Measurements from ENCODE around the gene SEMA3F. TPM values are rescaled to one million over a fixed set of nuclear protein-coding genes. Genes with fewer than 3 reads are reported as not detected.
A peak's percentile ranks its signal among the peaks of the same experiment; 100 is the strongest.

The SEMA3F gene
- total RNA-seq, 1 experiment from 2014 or later: 3.9 TPM

DNA sequence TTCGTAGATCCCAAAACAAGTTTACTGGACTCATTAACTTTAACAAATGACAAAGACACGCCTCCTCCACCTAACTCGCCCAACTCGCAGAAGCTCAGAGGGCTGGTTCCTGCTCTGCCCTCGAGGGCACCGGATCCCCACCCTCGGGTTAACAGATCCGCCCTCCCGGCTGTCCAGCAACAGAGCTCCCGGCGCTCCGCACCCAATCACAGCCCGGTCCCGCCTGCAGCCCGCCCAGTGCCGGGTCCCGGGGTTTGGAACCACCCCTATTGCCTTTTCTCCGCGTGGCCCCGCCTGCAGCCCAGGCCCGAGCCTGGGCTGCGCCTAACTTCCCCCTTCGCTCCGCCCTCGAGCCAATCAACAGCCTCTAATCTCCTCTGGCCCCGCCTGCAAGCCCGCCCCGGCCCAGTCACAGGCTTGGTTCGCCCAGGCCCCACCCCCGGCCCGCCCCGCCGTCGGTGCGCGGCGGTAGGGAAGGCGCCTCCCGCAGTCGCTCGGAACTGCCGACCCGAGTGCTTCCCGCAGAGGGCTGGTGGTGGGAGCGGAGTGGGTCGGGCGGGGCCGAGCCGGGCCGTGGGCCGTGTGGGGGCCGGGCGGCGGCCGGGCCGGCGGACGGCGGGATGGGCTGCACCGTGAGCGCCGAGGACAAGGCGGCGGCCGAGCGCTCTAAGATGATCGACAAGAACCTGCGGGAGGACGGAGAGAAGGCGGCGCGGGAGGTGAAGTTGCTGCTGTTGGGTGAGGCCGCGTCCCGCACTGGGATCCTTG, 80.8 kb downstream of the SEMA3F start, which contains the start of gene GNAI2:
Gene GNAI2, plus strand, starts transcription at position 489 of the 768 bp plus-strand sequence. Its CDS starts 132 bp downstream, at position 621.
- intact Hi-C loops (cut with micrococcal nuclease; ENCODE audit: unreplicated experiment): no loop called here
- ChIA-PET POLR2A (ENCODE audit: low non-redundant PET) (no interaction called here), CTCF (interaction anchor here (0.6 to 1.3 kb wide), 3 partner anchors 10 to 41 kb away, joined by 3 to 5 read pairs (median 4); no protein-coding TSS in a partner anchor)
- no peaks in the 10 kb centered on the region for H3K36me3 ChIP-seq (ENCODE audit: insufficient read depth, low read length, poor library complexity, severe bottlenecking)
- peak; percentile 95 for DNase-seq (ENCODE audit: low spot score)
- no TSS peak for BruUV-seq (replicated peaks)
- H3K27me3 ChIP-seq (replicated peaks; ENCODE audit: insufficient read depth, low read depth, low read length, poor library complexity): no peaks in the 10 kb centered on the region
- peaks cover 5% of the 10 kb centered on the region for H3K4me1 ChIP-seq (ENCODE audit: insufficient read depth, low read length, poor library complexity, severe bottlenecking)
- no peaks in the 10 kb centered on the region for H3K9me3 ChIP-seq (ENCODE audit: low read depth, low read length, poor library complexity, severe bottlenecking)
- TF ChIP-seq, protein P1, sequence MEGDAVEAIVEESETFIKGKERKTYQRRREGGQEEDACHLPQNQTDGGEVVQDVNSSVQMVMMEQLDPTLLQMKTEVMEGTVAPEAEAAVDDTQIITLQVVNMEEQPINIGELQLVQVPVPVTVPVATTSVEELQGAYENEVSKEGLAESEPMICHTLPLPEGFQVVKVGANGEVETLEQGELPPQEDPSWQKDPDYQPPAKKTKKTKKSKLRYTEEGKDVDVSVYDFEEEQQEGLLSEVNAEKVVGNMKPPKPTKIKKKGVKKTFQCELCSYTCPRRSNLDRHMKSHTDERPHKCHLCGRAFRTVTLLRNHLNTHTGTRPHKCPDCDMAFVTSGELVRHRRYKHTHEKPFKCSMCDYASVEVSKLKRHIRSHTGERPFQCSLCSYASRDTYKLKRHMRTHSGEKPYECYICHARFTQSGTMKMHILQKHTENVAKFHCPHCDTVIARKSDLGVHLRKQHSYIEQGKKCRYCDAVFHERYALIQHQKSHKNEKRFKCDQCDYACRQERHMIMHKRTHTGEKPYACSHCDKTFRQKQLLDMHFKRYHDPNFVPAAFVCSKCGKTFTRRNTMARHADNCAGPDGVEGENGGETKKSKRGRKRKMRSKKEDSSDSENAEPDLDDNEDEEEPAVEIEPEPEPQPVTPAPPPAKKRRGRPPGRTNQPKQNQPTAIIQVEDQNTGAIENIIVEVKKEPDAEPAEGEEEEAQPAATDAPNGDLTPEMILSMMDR (conservative IDR thresholded peaks at IDR 0.05; ENCODE audit: low read depth, low read length): no peak
- TF ChIP-seq EZH2 (IDR thresholded peaks at IDR 0.05; ENCODE audit: borderline replicate concordance, low read depth, low read length, poor library complexity, severe bottlenecking): no peak
- H3K27ac ChIP-seq (ENCODE audit: low read depth, low read length, poor library complexity, severe bottlenecking): peak within 1 kb of the TSS; percentile 77
- H3K4me3 ChIP-seq (ENCODE audit: low read depth, low read length, poor library complexity, severe bottlenecking): peak within 1 kb of the TSS; percentile 76

DNA sequence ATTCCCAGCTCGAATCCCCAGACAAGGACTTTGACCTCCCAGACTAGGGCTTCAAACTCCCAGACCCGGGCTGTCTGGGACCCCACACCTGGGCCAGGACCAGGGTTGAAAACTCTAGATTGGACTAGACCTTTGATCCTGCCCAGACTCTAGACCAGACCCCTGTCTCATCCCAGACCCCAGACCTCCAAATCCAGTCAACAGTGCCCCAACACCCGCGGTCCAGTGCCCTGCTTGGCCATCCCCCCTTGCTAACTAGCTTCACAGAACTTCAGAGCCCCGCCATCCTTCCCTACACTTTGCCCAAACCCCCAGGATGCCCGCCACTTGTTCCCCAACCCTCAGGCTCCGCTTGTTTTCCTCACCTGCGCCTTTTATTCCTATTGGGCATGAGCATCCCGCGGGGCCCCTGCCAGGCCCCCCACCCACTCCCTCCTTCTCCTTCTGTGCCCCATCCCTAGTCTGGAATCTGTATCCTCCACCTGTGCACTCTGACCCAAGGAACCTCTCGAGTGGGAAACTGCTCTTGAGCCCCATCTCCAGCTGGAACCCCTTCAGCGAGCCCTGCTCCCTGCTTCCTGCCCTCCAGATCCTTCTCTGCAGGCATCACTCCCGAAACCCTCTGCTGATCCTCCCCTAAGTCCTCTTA, 81.5 kb downstream of the SEMA3F start:
- intact Hi-C loops (cut with micrococcal nuclease; ENCODE audit: unreplicated experiment): no loop called here
- POLR2A ChIA-PET (ENCODE audit: low non-redundant PET): no interaction called here
- DNase-seq (ENCODE audit: low spot score): no peak
- Histone ChIP-seq H3K27ac (ENCODE audit: low read depth, low read length, poor library complexity, severe bottlenecking) (peak overlapping the region; percentile 77), H3K4me1 (ENCODE audit: insufficient read depth, low read length, poor library complexity, severe bottlenecking) (peaks cover 10% of the 10 kb centered on the region), H3K4me3 (ENCODE audit: low read depth, low read length, poor library complexity, severe bottlenecking) (peak overlapping the region; percentile 76), H3K9me3 (ENCODE audit: low read depth, low read length, poor library complexity, severe bottlenecking) (no peaks in the 10 kb centered on the region), H3K36me3 (ENCODE audit: insufficient read depth, low read length, poor library complexity, severe bottlenecking) (no peaks in the 10 kb centered on the region), H3K27me3 (replicated peaks; ENCODE audit: insufficient read depth, low read depth, low read length, poor library complexity) (no peaks in the 10 kb centered on the region)
- CTCF ChIA-PET: no interaction called here
- TF ChIP-seq EZH2 (IDR thresholded peaks at IDR 0.05; ENCODE audit: borderline replicate concordance, low read depth, low read length, poor library complexity, severe bottlenecking): no peak
- TF ChIP-seq, protein P1 (conservative IDR thresholded peaks at IDR 0.05; ENCODE audit: low read depth, low read length): no peak
- BruUV-seq (replicated peaks): no TSS peak

DNA sequence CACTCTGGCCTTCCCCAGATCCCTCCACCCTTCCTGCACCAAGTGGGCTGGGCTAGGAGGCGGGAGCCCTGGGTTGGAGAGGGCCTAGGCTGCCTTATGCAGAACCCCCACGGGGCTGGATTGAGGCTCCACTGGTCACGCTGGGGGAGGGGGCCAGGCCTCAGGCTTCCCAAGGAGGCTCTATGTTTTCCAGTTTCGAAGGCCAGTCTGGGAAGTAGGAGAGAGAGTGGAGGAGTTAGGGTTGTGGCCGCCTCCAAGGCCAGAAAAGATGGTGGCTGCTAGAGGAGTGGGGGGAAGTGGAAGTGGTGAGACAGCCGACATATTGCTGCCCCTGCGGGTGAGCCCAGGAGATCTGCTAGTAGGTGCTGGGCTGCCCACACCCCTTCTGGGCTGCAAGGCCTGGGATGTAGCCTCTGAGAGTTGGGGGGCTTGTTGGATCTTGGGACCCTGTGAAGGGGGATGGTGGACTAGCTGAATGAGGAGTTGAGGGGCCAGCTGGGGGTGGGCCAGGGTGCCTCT, 82.1 kb downstream of the SEMA3F start:
- peak; percentile 29 for DNase-seq (ENCODE audit: low spot score)
- no TSS peak for BruUV-seq (replicated peaks)
- intact Hi-C loops (cut with micrococcal nuclease; ENCODE audit: unreplicated experiment): no loop called here
- H3K36me3 ChIP-seq (ENCODE audit: insufficient read depth, low read length, poor library complexity, severe bottlenecking): no peaks in the 10 kb centered on the region
- H3K27me3 ChIP-seq (replicated peaks; ENCODE audit: insufficient read depth, low read depth, low read length, poor library complexity): no peaks in the 10 kb centered on the region
- H3K9me3 ChIP-seq (ENCODE audit: low read depth, low read length, poor library complexity, severe bottlenecking): no peaks in the 10 kb centered on the region
- POLR2A ChIA-PET (ENCODE audit: low non-redundant PET): no interaction called here
- H3K27ac ChIP-seq (ENCODE audit: low read depth, low read length, poor library complexity, severe bottlenecking): peak overlapping the region; percentile 77
- H3K4me3 ChIP-seq (ENCODE audit: low read depth, low read length, poor library complexity, severe bottlenecking): peak overlapping the region; percentile 76
- peaks cover 14% of the 10 kb centered on the region for H3K4me1 ChIP-seq (ENCODE audit: insufficient read depth, low read length, poor library complexity, severe bottlenecking)
- CTCF ChIA-PET: interaction anchor here (0.6 kb wide), 1 partner anchor 108 kb away, joined by 5 read pairs; the partner anchor contains the start of gene ZMYND10
- TF ChIP-seq EZH2 (IDR thresholded peaks at IDR 0.05; ENCODE audit: borderline replicate concordance, low read depth, low read length, poor library complexity, severe bottlenecking): no peak
- TF ChIP-seq, protein P1 (conservative IDR thresholded peaks at IDR 0.05; ENCODE audit: low read depth, low read length): no peak

Measured in A673 (cell line).